ENCODE measurements around the gene CFTR. TPM values are rescaled to one million over a fixed set of nuclear protein-coding genes. Genes with fewer than 3 reads are reported as not detected.

CFTR gene
- total RNA-seq, 1 donor from 2014 or later: 1.2 TPM

GRCh38 chr7:117652943-117653680 lies 173.3 kb downstream of the CFTR start:
- DNase-seq: no peak

GRCh38 chr7:117654780-117655179 lies 175.0 kb downstream of the CFTR start:
- no peak for DNase-seq

GRCh38 chr7:117656806-117657205 lies 177.0 kb downstream of the CFTR start:
- no peak for DNase-seq

- no peak for DNase-seq
Observed at GRCh38 chr7:117659531-117660011, 179.7 kb downstream of the CFTR start.

GRCh38 chr7:117661328-117661727 lies 181.5 kb downstream of the CFTR start:
- no peak for DNase-seq

GRCh38 chr7:117664047-117664446 lies 184.2 kb downstream of the CFTR start:
- no peak for DNase-seq

- no peak for DNase-seq
Observed at GRCh38 chr7:117665368-117665767, 185.5 kb downstream of the CFTR start.

- no peak for DNase-seq
Observed at GRCh38 chr7:117666031-117666430, 186.2 kb downstream of the CFTR start.

GRCh38 chr7:117666689-117667088 lies 186.9 kb downstream of the CFTR start:
- DNase-seq: no peak

- no peak for DNase-seq
Observed at GRCh38 chr7:117667456-117667855, 187.6 kb downstream of the CFTR start.

GRCh38 chr7:117669818-117670217 lies 190.0 kb downstream of the CFTR start:
- no peak for DNase-seq

GRCh38 chr7:117672453-117672852 lies 192.6 kb downstream of the CFTR start:
- no peak for DNase-seq

GRCh38 chr7:117673367-117673766 lies 193.5 kb downstream of the CFTR start:
- no peak for DNase-seq

GRCh38 chr7:117673839-117674238 lies 194.0 kb downstream of the CFTR start:
- DNase-seq: no peak

GRCh38 chr7:117674617-117675016 lies 194.8 kb downstream of the CFTR start:
- DNase-seq: no peak

GRCh38 chr7:117675497-117676435 lies 195.9 kb downstream of the CFTR start:
- DNase-seq: no peak

- no peak for DNase-seq
Observed at GRCh38 chr7:117679120-117679519, 199.3 kb downstream of the CFTR start.

- DNase-seq: no peak
Observed at GRCh38 chr7:117682681-117683385, 203.0 kb downstream of the CFTR start.

GRCh38 chr7:117683430-117684175 lies 203.8 kb downstream of the CFTR start:
- DNase-seq: no peak

GRCh38 chr7:117685795-117686194 lies 206.0 kb downstream of the CFTR start:
- DNase-seq: no peak

GRCh38 chr7:117686311-117686935 lies 206.6 kb downstream of the CFTR start:
- no peak for DNase-seq
